Osteoblast (primary cell): ENCODE results near the gene CAND2. TPM values are rescaled to one million over a fixed set of nuclear protein-coding genes. Genes with fewer than 3 reads are reported as not detected.

Source experiments
- DNase-seq: peaks from one replicate; pipeline ENCODE4 v3.0.0; 2011; ENCODE audit warnings: low spot score, mixed read lengths; ENCODE audit not compliant: insufficient read length; ENCODE audit errors: missing footprints
- H2AFZ ChIP-seq: 2 replicates; pipeline ENCODE4 v1.6.0; 2011; ENCODE audit warnings: mild to moderate bottlenecking, low read length
- H3K27ac ChIP-seq: 2 replicates; pipeline ENCODE4 v1.5.1; 2011; ENCODE audit warnings: mild to moderate bottlenecking, low read depth, low read length, moderate library complexity
- H3K27me3 ChIP-seq: 2 replicates; pipeline ENCODE4 v1.6.0; 2012; ENCODE audit warnings: mild to moderate bottlenecking, control low read depth, inconsistent platforms, low read length, moderate library complexity; ENCODE audit not compliant: insufficient read depth
- H3K36me3 ChIP-seq: 2 replicates; pipeline ENCODE4 v1.5.1; 2011; ENCODE audit warnings: mild to moderate bottlenecking, low read length, control low read depth, moderate library complexity; ENCODE audit not compliant: insufficient read depth
- H3K4me1 ChIP-seq: 2 replicates; pipeline ENCODE4 v1.5.1; 2011; ENCODE audit warnings: mild to moderate bottlenecking, low read length, control low read depth, moderate library complexity; ENCODE audit not compliant: insufficient read depth
- H3K4me2 ChIP-seq: 2 replicates; pipeline ENCODE4 v1.6.0; 2011; ENCODE audit warnings: mild to moderate bottlenecking, low read length; ENCODE audit not compliant: insufficient read depth
- H3K4me3 ChIP-seq: fragments of 200-600 bp; sonication (generic); 3 replicates; pipeline ENCODE4 v1.5.1; 2012; ENCODE audit warnings: mild to moderate bottlenecking, low read length, inconsistent platforms; ENCODE audit not compliant: insufficient read depth
- H3K79me2 ChIP-seq: 2 replicates; pipeline ENCODE4 v1.6.0; 2012; ENCODE audit warnings: mild to moderate bottlenecking, low read length, control low read depth, inconsistent platforms; ENCODE audit not compliant: insufficient read depth
- H3K9me3 ChIP-seq: 2 replicates; pipeline ENCODE4 v1.5.1; 2011; ENCODE audit warnings: low read depth, low read length, control low read depth
- H4K20me1 ChIP-seq: 2 replicates; pipeline ENCODE4 v1.6.0; 2012; ENCODE audit warnings: mild to moderate bottlenecking, low read length, control low read depth; ENCODE audit not compliant: insufficient read depth
- total RNA-seq: library from RNA; depleted of rRNA; stranded (reverse); fragments of >200 nt; gene quantifications from 2 replicates; pipeline ENCODE4 v1.2.3, GENCODE V29; 2012
- TF ChIP-seq, protein P1 (sequence below): IDR thresholded peaks from 2 replicates; pipeline ENCODE4 v1.5.1; 2011; ENCODE audit warnings: mild to moderate bottlenecking, low read depth, low read length, moderate library complexity; ENCODE audit errors: extremely low read depth

CAND2 gene
- total RNA-seq, 1 donor: 1.4 TPM

DNA sequence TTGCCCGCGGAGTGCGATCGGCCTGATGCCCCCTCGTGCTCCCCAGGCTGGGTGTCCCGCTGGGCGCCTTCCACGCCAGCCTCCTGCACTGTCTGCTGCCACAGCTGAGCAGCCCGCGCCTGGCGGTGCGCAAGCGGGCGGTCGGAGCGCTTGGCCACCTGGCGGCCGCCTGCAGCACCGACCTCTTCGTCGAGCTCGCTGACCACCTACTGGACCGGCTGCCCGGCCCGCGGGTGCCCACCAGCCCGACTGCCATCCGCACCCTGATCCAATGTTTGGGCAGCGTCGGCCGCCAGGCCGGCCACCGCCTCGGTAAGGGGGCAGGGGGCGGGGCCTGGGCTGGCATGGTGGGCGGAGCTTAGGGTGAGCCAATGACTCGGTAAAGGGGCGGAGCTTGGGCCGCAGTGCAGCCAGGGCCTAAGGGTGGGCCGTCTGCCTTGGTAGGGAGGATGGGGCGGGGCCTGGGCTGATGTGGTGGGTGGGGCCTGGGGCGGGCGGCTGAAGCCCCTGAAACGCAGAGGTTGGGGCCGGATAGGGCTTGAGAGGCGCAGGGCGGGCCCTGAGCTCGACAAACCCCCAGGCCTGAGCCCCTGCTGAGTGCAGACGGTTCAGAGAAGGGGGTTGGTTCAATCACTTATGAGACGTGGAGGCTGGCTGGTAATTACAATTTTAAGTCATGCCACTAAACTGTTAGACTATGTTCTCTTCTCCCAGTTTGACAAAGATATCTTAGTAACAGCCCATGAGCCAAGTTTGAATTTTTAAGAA is 13.7 kb downstream of the CAND2 start:
- peak; percentile 100 for DNase-seq
- Histone ChIP-seq H4K20me1 (no peaks in the 10 kb centered on the region), H3K27ac (no peak overlapping the region), H3K4me1 (peaks cover 3% of the 10 kb centered on the region), H3K4me2 (peak overlapping the region; percentile 87), H2AFZ (peak overlapping the region; percentile 88), H3K79me2 (no peaks in the 10 kb centered on the region), H3K4me3 (peak overlapping the region; percentile 80), H3K9me3 (no peaks in the 10 kb centered on the region), H3K27me3 (no peaks in the 10 kb centered on the region), H3K36me3 (no peaks in the 10 kb centered on the region)
- TF ChIP-seq, protein P1, sequence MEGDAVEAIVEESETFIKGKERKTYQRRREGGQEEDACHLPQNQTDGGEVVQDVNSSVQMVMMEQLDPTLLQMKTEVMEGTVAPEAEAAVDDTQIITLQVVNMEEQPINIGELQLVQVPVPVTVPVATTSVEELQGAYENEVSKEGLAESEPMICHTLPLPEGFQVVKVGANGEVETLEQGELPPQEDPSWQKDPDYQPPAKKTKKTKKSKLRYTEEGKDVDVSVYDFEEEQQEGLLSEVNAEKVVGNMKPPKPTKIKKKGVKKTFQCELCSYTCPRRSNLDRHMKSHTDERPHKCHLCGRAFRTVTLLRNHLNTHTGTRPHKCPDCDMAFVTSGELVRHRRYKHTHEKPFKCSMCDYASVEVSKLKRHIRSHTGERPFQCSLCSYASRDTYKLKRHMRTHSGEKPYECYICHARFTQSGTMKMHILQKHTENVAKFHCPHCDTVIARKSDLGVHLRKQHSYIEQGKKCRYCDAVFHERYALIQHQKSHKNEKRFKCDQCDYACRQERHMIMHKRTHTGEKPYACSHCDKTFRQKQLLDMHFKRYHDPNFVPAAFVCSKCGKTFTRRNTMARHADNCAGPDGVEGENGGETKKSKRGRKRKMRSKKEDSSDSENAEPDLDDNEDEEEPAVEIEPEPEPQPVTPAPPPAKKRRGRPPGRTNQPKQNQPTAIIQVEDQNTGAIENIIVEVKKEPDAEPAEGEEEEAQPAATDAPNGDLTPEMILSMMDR: peak; percentile 56

- Histone ChIP-seq H3K36me3 (no peaks in the 10 kb centered on the region), H3K4me1 (peaks cover 3% of the 10 kb centered on the region), H3K27ac (no peak overlapping the region), H3K79me2 (no peaks in the 10 kb centered on the region), H2AFZ (peak overlapping the region; percentile 88), H3K4me3 (no peak overlapping the region), H3K27me3 (no peaks in the 10 kb centered on the region), H3K4me2 (peak overlapping the region; percentile 87), H4K20me1 (no peaks in the 10 kb centered on the region), H3K9me3 (no peaks in the 10 kb centered on the region)
- no peak for DNase-seq
- TF ChIP-seq, protein P1: no peak
These were observed 14.5 kb downstream of the CAND2 start for GRCh38 chr3:12810961-12811360.

DNA sequence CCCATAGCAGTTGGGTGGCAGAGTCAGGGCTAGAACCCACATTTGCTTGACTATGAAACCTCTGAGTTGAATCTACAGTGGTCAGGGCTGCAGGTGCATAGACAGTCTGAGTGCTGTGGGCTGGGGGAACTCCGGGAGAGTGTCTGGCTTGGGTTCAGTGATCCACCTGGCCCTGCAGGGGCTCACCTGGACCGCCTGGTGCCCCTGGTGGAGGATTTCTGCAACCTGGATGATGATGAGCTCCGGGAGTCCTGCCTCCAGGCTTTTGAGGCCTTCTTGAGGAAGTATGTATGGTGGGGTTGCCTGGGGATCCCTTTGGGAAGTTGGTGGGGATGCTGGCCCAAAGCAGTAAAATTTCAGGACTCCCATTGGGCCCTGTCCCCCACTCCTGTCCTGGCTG is 16.3 kb downstream of the CAND2 start:
- no peaks in the 10 kb centered on the region for H3K27me3 ChIP-seq
- H3K36me3 ChIP-seq: no peaks in the 10 kb centered on the region
- no peak overlapping the region for H2AFZ ChIP-seq
- H3K79me2 ChIP-seq: no peaks in the 10 kb centered on the region
- H3K4me1 ChIP-seq: peaks cover 3% of the 10 kb centered on the region
- no peaks in the 10 kb centered on the region for H4K20me1 ChIP-seq
- no peak overlapping the region for H3K4me3 ChIP-seq
- TF ChIP-seq, protein P1: no peak
- H3K9me3 ChIP-seq: no peaks in the 10 kb centered on the region
- no peak overlapping the region for H3K27ac ChIP-seq
- no peak overlapping the region for H3K4me2 ChIP-seq
- no peak for DNase-seq

- TF ChIP-seq, protein P1: no peak
- Histone ChIP-seq H2AFZ (no peak overlapping the region), H3K36me3 (no peaks in the 10 kb centered on the region), H3K27me3 (no peaks in the 10 kb centered on the region), H4K20me1 (no peaks in the 10 kb centered on the region), H3K4me3 (no peak overlapping the region), H3K4me1 (peaks cover 3% of the 10 kb centered on the region), H3K4me2 (no peak overlapping the region), H3K79me2 (no peaks in the 10 kb centered on the region), H3K9me3 (no peaks in the 10 kb centered on the region), H3K27ac (no peak overlapping the region)
- DNase-seq: peak; percentile 60
These were observed 17.5 kb downstream of the CAND2 start for GRCh38 chr3:12813967-12814366.
